NT2/D1 (cell line): Measurements from ENCODE around the gene GLT1D1.

Experiments used
- DNase-seq: peaks from one replicate; pipeline ENCODE4 v3.0.0-alpha.2; 2011; ENCODE audit warnings: low read depth, low spot score
- H3K27me3 ChIP-seq: 2 replicates; pipeline ENCODE4 v1.6.0; 2011; ENCODE audit warnings: mild to moderate bottlenecking; ENCODE audit not compliant: insufficient read length, insufficient read depth
- H3K36me3 ChIP-seq: 2 replicates; pipeline ENCODE4 v1.6.1; 2011; ENCODE audit warnings: mild to moderate bottlenecking, low read length, mixed read lengths; ENCODE audit not compliant: insufficient read depth, insufficient read length
- H3K4me1 ChIP-seq: 2 replicates; pipeline ENCODE4 v1.5.1; 2011; ENCODE audit not compliant: insufficient read depth, insufficient read length
- H3K4me3 ChIP-seq: 2 replicates; pipeline ENCODE4 v1.5.1; 2011; ENCODE audit warnings: low read depth; ENCODE audit not compliant: insufficient read length
- H3K9ac ChIP-seq: 2 replicates; pipeline ENCODE4 v1.6.0; 2011; ENCODE audit warnings: low read depth; ENCODE audit not compliant: insufficient read length
- H3K9me3 ChIP-seq: 2 replicates; pipeline ENCODE4 v1.5.1; 2011; ENCODE audit warnings: mild to moderate bottlenecking, low read length; ENCODE audit not compliant: insufficient read depth
- SUZ12 ChIP-seq: IDR thresholded peaks from 2 replicates; pipeline ENCODE4 v1.6.1; 2011; ENCODE audit not compliant: insufficient read length, insufficient read depth; ENCODE audit errors: extremely low read depth
- YY1 ChIP-seq: IDR thresholded peaks from 2 replicates; pipeline ENCODE4 v1.6.1; 2011; ENCODE audit not compliant: insufficient read length, insufficient read depth
- ZNF274 ChIP-seq: IDR thresholded peaks from 2 replicates; pipeline ENCODE4 v1.6.1; 2011; ENCODE audit warnings: mild to moderate bottlenecking, low read depth, low read length

The GLT1D1 gene

GRCh38 chr12:128863957-128864356 lies 10.7 kb downstream of the GLT1D1 start:
- Histone ChIP-seq H3K4me3 (no peak overlapping the region), H3K9me3 (no peaks in the 10 kb centered on the region), H3K4me1 (peaks cover 15% of the 10 kb centered on the region), H3K27me3 (no peaks in the 10 kb centered on the region), H3K9ac (no peak overlapping the region), H3K36me3 (no peaks in the 10 kb centered on the region)
- no peak for DNase-seq
- TF ChIP-seq YY1 (no peak), ZNF274 (no peak), SUZ12 (no peak)

GRCh38 chr12:128864516-128865186 lies 11.4 kb downstream of the GLT1D1 start:
- H3K4me3 ChIP-seq = no peak overlapping the region
- no peaks in the 10 kb centered on the region for H3K9me3 ChIP-seq
- no peaks in the 10 kb centered on the region for H3K27me3 ChIP-seq
- DNase-seq = no peak
- H3K36me3 ChIP-seq = no peaks in the 10 kb centered on the region
- peaks cover 15% of the 10 kb centered on the region for H3K4me1 ChIP-seq
- H3K9ac ChIP-seq = no peak overlapping the region
- TF ChIP-seq SUZ12 (no peak), ZNF274 (no peak), YY1 (no peak)

- no peak overlapping the region for H3K4me3 ChIP-seq
- H3K9ac ChIP-seq = no peak overlapping the region
- TF ChIP-seq YY1 (no peak), SUZ12 (no peak), ZNF274 (no peak)
- no peak for DNase-seq
- no peaks in the 10 kb centered on the region for H3K27me3 ChIP-seq
- no peaks in the 10 kb centered on the region for H3K9me3 ChIP-seq
- H3K36me3 ChIP-seq = no peaks in the 10 kb centered on the region
- peaks cover 6% of the 10 kb centered on the region for H3K4me1 ChIP-seq
These were observed 14.2 kb downstream of the GLT1D1 start for GRCh38 chr12:128867466-128867865.

- Histone ChIP-seq H3K9me3 (peaks cover 21% of the 10 kb centered on the region), H3K9ac (no peak overlapping the region)
- DNase-seq = no peak
These were observed 18.2 kb downstream of the GLT1D1 start for GRCh38 chr12:128871516-128871892.

GRCh38 chr12:128872303-128872702 lies 19.0 kb downstream of the GLT1D1 start:
- Histone ChIP-seq H3K4me3 (no peak overlapping the region), H3K36me3 (no peaks in the 10 kb centered on the region), H3K9me3 (peaks cover 29% of the 10 kb centered on the region), H3K9ac (no peak overlapping the region), H3K27me3 (no peaks in the 10 kb centered on the region), H3K4me1 (no peaks in the 10 kb centered on the region)
- no peak for TF ChIP-seq YY1
- no peak for TF ChIP-seq SUZ12
- TF ChIP-seq ZNF274 = no peak
- no peak for DNase-seq

More at GRCh38 chr12:128871516-128871892, 18.2 kb downstream of the GLT1D1 start:
- H3K27me3 ChIP-seq = no peaks in the 10 kb centered on the region
- H3K4me3 ChIP-seq = no peak overlapping the region
- no peaks in the 10 kb centered on the region for H3K4me1 ChIP-seq
- no peak for TF ChIP-seq ZNF274
- TF ChIP-seq SUZ12 = no peak
- no peak for TF ChIP-seq YY1
- no peaks in the 10 kb centered on the region for H3K36me3 ChIP-seq

- Histone ChIP-seq H3K27me3 (no peaks in the 10 kb centered on the region), H3K4me3 (no peak overlapping the region), H3K4me1 (no peaks in the 10 kb centered on the region), H3K9ac (no peak overlapping the region), H3K36me3 (peaks cover 4% of the 10 kb centered on the region), H3K9me3 (peaks cover 37% of the 10 kb centered on the region)
- no peak for TF ChIP-seq SUZ12
- no peak for TF ChIP-seq ZNF274
- no peak for TF ChIP-seq YY1
- DNase-seq = no peak
These were observed 23.3 kb downstream of the GLT1D1 start for GRCh38 chr12:128876559-128876958.

- peaks cover 4% of the 10 kb centered on the region for H3K36me3 ChIP-seq
- no peak overlapping the region for H3K9ac ChIP-seq
- H3K9me3 ChIP-seq = peaks cover 29% of the 10 kb centered on the region
- no peak overlapping the region for H3K4me3 ChIP-seq
- no peaks in the 10 kb centered on the region for H3K27me3 ChIP-seq
- H3K4me1 ChIP-seq = no peaks in the 10 kb centered on the region
- TF ChIP-seq YY1 = no peak
- TF ChIP-seq SUZ12 = no peak
- no peak for TF ChIP-seq ZNF274
- no peak for DNase-seq
These were observed 26.9 kb downstream of the GLT1D1 start for GRCh38 chr12:128879898-128880764.
